ENCODE results near the gene BNIP1.

Gene BNIP1

DNA sequence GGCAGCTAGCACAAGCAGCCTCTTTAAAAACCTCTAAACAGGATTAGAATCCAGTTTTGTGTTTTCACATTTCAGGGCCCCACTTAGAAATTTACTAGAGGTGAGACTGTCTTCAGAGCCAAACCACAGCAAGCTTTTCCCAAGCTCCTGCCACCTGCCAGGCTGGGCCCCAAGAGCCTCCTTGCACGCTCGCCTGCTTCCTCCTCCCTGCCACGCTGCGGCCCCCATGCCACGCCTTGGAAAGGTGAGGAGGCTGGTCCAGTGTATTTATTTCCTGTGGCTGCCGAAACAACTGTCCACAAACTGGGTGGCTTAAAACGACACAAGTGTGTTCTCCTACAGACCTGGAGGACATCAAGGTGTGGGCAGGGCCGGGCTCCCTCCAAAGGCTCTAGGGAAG is 47.2 kb downstream of the BNIP1 start:
- Histone ChIP-seq H3K4me2 (no peak overlapping the region), H3K27me3 (ENCODE audit: insufficient read depth, low read depth) (no peaks in the 10 kb centered on the region), H3K79me2 (ENCODE audit: insufficient read depth, low read depth) (no peaks in the 10 kb centered on the region), H3K36me3 (ENCODE audit: insufficient read depth) (no peaks in the 10 kb centered on the region), H3K4me3 (IDR thresholded peaks at IDR 0.05; ENCODE audit: insufficient read depth, low read depth, low read length) (no peak overlapping the region), H3K9ac (no peak overlapping the region), H2AFZ (ENCODE audit: low read depth) (no peak overlapping the region), H4K20me1 (ENCODE audit: insufficient read depth) (no peaks in the 10 kb centered on the region), H3K4me1 (ENCODE audit: low read depth, poor library complexity, severe bottlenecking) (no peaks in the 10 kb centered on the region), H3K27ac (no peak overlapping the region)
- TF ChIP-seq, protein P1, sequence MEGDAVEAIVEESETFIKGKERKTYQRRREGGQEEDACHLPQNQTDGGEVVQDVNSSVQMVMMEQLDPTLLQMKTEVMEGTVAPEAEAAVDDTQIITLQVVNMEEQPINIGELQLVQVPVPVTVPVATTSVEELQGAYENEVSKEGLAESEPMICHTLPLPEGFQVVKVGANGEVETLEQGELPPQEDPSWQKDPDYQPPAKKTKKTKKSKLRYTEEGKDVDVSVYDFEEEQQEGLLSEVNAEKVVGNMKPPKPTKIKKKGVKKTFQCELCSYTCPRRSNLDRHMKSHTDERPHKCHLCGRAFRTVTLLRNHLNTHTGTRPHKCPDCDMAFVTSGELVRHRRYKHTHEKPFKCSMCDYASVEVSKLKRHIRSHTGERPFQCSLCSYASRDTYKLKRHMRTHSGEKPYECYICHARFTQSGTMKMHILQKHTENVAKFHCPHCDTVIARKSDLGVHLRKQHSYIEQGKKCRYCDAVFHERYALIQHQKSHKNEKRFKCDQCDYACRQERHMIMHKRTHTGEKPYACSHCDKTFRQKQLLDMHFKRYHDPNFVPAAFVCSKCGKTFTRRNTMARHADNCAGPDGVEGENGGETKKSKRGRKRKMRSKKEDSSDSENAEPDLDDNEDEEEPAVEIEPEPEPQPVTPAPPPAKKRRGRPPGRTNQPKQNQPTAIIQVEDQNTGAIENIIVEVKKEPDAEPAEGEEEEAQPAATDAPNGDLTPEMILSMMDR (conservative IDR thresholded peaks at IDR 0.05; ENCODE audit: low read depth, low read length), result no peak

DNA sequence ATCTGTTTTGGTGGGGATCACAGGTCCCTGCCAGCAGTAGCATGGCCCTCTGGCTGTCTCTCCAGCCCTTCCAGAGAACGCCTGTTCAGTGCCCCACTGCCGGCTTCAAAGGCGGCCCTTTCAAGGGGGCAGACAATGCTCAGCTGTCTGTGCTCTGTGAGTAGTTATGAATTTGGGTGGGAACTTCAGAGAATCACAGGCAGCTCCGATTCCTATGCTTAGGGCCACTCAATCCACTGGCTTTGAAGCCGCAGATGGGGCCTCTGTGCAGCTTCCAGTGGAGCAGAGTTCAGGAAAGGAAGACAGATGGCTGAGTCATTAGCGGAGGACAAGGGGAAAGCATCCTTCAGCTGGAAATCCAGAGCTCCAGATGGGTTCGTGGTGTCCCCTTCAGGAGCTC is 48.2 kb downstream of the BNIP1 start:
- H3K9ac ChIP-seq, result no peak overlapping the region

DNA sequence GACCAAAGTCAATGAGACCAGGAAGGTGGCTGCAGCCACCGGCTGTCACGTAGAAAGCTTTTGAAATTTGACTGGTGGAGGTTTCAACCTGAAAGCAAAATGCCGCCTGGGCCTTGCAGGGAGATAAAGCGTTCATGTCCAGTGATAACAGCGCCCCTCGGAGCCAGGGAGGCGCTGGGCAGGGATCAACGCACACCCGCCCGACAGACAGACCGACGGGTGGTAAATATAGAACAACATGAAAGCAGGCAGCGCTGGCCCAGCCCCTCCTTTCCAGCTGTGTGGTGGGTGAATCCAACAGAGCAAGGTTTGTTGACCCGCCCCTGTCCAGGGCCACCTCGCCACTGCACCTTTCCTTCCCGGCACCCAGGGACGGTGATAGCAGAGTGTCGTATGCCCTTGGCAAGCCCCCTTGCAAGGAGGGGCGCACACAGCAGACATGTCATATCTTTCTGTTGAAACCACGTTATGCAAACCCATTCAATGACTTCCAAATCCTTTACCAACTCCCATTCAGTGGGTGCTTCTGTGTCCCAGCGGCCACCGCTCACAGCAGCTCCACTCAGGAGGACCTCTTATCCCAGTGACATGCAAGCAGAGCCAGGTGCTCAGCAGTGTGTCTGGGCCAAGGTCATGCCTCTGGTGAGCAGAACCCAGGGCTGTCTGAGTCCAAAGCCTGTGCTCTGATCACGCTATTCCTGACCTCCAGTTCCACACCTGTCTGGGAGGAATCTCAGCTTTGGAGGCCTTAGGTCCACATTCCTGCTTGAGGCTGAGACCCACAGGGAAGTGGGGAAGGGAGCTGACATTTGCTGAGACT is 52.0 kb downstream of the BNIP1 start:
- Histone ChIP-seq H3K4me3 (IDR thresholded peaks at IDR 0.05; ENCODE audit: insufficient read depth, low read depth, low read length) (no peak overlapping the region), H3K27ac (no peak overlapping the region), H3K4me2 (no peak overlapping the region), H4K20me1 (ENCODE audit: insufficient read depth) (no peaks in the 10 kb centered on the region), H3K79me2 (ENCODE audit: insufficient read depth, low read depth) (no peaks in the 10 kb centered on the region), H3K4me1 (ENCODE audit: low read depth, poor library complexity, severe bottlenecking) (no peaks in the 10 kb centered on the region), H3K36me3 (ENCODE audit: insufficient read depth) (no peaks in the 10 kb centered on the region), H3K27me3 (ENCODE audit: insufficient read depth, low read depth) (no peaks in the 10 kb centered on the region), H3K9ac (no peak overlapping the region), H2AFZ (ENCODE audit: low read depth) (no peak overlapping the region)
- TF ChIP-seq, protein P1 (conservative IDR thresholded peaks at IDR 0.05; ENCODE audit: low read depth, low read length), result no peak

More for the DNA sequence above, 48.2 kb downstream of the BNIP1 start:
- TF ChIP-seq, protein P1 (conservative IDR thresholded peaks at IDR 0.05; ENCODE audit: low read depth, low read length), result no peak
- Histone ChIP-seq H3K4me3 (IDR thresholded peaks at IDR 0.05; ENCODE audit: insufficient read depth, low read depth, low read length) (no peak overlapping the region), H3K4me2 (no peak overlapping the region), H3K79me2 (ENCODE audit: insufficient read depth, low read depth) (no peaks in the 10 kb centered on the region), H3K4me1 (ENCODE audit: low read depth, poor library complexity, severe bottlenecking) (no peaks in the 10 kb centered on the region), H3K36me3 (ENCODE audit: insufficient read depth) (no peaks in the 10 kb centered on the region), H4K20me1 (ENCODE audit: insufficient read depth) (no peaks in the 10 kb centered on the region), H3K27me3 (ENCODE audit: insufficient read depth, low read depth) (no peaks in the 10 kb centered on the region), H3K27ac (no peak overlapping the region), H2AFZ (ENCODE audit: low read depth) (no peak overlapping the region)

DNA sequence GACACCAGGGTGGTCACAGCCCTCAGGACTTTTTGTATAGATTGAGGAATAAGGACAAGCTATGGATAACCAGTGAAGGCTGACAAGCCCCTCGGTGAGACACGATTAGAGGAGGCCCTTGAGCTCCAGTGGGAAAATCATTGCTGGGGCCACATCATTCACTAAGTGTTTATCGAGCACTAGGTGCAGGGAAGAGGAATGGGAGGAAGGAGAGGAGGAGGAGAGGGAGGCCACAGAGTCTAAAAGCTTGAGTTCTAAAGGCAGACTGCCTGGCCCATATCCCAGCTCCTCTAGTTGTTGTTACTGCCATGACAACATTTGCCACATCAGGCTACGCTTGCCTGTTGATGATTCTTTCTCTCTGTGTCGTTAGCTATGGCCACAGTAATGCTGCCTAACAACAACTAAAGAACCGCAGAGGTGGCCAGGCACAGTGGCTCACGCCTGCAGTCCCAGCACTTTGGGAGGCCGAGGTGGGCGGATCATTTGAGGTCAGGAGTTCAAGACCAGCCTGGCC is 53.1 kb downstream of the BNIP1 start:
- H3K9ac ChIP-seq, result no peak overlapping the region
- no peak overlapping the region for H3K4me2 ChIP-seq
- no peak overlapping the region for H2AFZ ChIP-seq (ENCODE audit: low read depth)
- H3K4me1 ChIP-seq (ENCODE audit: low read depth, poor library complexity, severe bottlenecking), result no peaks in the 10 kb centered on the region
- no peaks in the 10 kb centered on the region for H3K36me3 ChIP-seq (ENCODE audit: insufficient read depth)
- TF ChIP-seq, protein P1 (conservative IDR thresholded peaks at IDR 0.05; ENCODE audit: low read depth, low read length), result no peak
- H3K4me3 ChIP-seq (IDR thresholded peaks at IDR 0.05; ENCODE audit: insufficient read depth, low read depth, low read length), result no peak overlapping the region
- H3K27me3 ChIP-seq (ENCODE audit: insufficient read depth, low read depth), result no peaks in the 10 kb centered on the region
- H3K79me2 ChIP-seq (ENCODE audit: insufficient read depth, low read depth), result no peaks in the 10 kb centered on the region
- no peak overlapping the region for H3K27ac ChIP-seq
- H4K20me1 ChIP-seq (ENCODE audit: insufficient read depth), result no peaks in the 10 kb centered on the region
